CD4-positive, alpha-beta T cell treated with Interleukin-6 at 100 ng/mL for 8 hours (primary cell): Measurements from ENCODE around the gene SLC41A1.

Experiments used
- DNase-seq: peaks from one replicate; pipeline ENCODE4 v3.0.0-alpha.2; 2020; ENCODE audit warnings: mixed read lengths, low spot score

The SLC41A1 gene

DNA sequence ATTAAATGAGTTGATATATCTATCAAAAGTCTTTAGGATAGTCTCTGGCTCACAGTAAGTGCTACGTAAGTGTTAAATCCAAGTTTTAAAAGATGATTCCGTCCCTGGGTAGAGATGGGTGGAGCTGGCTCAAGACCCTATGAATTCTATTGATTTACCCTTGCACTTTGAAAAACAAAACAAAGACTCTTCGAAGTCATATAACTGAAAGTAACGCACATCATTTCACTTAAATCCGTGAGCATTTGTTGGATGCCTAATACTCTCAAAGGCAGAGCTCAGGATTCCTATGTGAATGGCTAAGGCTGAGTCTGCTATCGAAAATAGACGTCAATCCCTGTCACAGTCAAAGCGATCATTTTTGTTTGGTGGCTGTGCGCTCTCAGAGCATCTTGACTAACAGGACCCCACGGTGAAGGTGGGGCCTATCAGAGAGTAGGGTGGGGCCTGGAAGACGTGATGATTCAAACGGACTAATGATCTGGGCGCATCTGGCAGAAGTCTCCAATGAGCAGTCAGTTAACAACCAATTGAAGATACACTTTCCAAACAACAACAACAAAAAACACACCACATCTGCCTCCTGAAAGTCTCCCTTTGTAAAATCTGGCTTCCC lies 61.9 kb downstream of the SLC41A1 start:
- DNase-seq: no peak

DNA sequence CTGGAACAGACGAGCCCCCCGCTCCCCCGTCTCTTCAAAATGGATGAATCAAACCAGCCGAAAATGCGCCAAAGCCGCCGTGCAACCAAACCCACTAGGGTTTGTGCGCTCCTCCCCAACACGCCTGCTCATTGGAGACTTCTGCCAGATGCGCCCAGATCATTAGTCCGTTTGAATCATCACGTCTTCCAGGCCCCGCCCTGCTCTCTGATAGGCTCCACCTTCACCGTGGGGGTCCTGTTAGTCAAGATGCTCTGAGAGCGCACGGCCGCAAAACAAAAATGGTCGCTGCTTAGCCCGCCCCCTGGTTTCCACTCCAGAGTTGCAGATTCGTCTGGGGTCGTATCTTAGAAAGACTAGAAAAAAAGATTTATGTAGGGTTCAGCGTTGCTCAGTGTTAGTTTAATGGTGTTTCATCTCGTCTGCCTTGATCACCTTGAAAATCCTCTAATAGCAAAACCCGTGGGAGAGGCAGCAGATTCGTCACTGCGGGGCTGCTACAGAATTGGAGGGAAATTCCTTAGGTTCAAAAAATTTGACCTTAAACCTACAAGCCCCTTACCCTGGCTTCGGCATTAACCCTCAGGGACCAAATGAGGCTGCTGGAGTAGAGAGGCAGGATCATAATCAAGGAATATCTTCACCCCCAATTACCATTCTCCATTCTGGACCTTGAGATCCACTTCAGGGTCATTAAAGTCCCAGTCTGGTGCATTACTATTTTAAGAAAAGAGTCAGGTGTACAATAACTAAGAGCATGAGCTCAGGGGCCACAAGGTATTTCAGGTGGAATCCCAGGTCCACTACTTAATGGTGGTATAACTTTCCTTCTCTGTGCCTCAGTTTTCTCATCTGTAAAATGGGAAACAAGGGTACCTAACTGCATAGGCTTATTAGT lies 62.6 kb downstream of the SLC41A1 start, which contains the start of gene NUCKS1:
Gene NUCKS1, minus strand, starts transcription at position 45 of the 898 bp plus-strand sequence. CDS start 209 bp downstream, outside the sequence.
- DNase-seq: peak; percentile 98

DNA sequence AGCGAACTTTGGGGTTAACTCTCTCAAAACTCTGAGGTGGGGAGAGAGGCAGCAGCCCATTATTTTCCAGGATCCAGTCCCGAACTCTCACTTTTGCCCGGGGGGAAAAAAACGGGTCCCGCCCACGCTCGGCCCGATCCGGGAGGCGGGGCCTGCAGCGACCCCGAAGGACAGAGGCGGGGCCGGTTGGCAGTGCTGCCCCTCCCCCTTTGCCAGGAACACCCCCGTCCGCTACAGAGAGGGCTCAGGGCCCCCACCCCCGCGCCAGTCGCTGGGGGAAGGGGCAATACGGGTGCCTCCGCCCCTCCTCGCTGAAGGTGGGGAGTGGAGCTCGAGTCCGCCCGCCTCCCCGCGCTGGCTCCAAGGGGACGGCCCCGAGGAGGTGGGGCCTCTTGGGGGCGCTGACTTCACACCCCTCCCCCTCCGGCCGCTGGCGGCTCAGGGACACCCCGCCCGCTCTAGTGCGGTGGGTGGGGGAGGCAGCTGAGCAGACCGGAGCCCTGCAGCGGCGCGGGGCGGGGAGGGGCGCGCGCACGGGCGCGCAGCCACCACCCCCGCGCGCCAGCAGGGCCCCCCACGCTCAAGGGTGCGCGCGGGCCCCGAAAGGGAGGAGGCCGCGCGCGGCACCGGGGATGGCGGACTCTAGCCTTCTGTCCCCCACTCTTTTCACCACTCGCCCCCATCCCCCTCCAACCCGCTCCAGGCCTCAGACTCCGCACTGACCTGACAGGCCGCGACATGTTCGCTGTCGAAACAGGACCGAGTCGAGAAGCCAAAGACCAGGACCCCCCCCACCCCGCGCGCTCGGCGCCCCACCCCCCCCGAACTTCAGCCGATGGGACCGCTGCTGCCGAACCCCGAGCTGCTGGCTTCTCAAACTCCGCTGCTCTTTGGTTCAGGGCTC lies 63.5 kb downstream of the SLC41A1 start:
- peak; percentile 93 for DNase-seq

DNA sequence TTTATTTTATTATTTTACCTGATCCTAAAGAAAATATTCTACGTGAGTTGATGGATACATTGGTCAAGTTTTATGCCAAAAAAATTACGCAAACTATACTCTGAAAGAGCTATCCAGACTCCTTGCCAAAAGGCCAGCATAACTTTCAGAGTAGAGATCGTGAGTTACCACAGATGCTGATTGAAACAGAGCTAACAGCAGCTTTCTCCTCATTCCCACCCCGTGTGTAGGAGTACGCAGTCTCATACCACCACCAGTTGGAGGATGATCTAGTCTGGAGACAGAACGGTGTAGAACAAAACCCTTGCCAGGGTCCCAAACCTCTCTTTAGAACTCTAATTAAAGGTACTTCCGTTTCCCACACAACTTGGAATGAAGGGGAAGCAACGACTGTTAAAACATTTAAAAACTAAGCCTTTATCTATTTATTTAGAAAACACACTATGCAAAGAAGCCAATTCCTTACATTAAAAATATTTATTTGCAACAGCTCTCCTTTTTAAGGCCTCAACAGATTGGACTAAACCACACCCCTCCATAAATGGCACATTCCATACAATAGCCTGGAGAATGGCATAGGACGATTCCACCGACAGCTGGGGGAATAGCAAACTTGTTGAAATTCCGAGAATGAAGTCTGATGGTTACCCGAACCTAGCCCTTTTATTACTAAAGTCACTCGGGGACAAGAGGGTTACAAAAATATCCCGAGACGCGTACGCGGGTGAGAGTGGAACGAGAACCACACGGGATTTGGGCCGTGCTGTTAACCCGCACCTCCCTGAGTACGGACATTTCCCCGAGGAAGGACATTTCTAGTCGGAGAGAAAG lies 64.4 kb downstream of the SLC41A1 start:
- DNase-seq: no peak

DNA sequence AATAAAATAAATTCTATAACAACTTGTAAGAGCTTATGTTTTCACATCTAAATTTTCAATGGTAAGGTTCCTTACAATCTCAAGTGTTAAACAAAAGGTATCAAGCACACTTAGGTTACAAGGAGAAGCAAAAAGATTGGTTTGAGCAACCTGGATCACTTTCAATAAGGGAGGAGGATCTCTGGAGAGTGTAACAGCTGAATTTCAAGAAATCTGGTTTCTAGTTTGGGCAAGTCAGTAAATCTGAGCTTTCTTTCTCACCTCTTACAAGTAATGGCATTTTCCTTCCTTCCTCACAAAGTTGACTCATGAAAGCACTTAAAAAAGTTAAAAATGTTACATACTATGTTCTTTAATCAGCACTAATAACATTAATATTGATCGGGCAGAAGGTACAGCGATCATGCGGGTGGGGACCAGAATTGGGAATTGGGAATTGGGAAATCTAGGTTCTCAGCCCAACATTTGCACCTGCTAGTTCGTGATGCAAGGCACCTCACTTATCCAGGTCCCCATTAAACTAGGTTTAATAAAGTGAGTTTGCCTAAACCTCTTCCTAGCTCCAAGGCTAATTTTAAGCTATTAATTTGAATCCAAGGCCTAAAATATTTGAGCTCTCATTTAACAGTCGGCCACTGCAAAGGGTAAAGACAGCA lies 66.1 kb downstream of the SLC41A1 start:
- no peak for DNase-seq

DNA sequence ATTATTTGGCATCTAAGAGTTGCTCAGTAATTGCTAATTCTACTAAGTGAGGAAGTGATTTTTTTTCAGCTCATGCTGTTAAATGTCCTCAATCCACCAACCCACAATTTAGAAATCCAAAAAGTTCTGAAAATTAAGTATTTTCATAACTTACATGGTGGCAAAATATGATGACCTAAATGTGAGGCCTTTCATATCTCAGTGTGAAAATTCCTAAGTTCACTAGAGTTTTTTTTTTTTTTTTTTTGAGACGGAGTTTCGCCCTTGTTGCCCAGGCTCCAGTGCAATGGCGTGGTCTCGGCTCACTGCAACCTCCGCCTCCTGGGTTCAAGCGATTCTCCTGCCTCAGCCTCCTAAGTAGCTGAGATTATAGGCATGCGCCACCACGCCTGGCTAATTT lies 68.6 kb downstream of the SLC41A1 start:
- no peak for DNase-seq

DNA sequence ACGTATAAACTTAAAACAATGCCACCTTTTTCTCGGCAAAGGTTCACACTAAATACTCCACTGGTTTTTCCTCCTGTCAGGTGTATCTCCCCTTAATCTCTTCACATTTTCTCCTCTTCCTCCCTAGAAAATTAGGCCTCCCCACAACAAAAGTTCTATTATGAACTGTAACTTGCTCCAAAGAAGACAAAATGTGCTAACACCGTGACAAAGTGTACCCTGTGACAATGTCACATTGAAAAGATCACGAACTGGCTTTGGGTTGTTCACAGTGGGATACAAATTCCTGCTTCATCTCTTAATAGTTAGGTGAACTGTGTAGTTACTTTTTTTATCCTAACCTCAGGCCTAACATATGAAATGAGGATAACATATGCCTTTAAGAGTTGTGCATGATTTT lies 69.0 kb downstream of the SLC41A1 start:
- no peak for DNase-seq

DNA sequence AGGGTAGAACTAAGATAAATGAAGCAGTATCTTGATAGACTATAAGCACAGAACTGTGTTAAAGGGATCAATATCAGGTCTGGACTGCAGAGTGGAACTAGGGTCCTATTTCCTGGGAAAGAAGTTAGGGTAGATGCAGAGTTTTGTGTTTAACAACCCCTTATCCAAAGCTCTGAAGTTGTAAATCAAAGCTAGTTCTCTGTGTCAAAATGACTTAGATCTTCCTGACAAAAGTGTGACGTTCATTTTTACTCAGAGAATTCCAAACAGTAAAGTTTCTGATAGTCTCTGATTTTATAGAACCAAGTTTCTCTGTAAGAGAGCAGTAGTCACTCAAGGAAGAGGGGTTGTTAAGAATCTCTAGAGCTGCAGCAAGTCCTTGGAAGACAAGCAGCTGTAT lies 71.3 kb downstream of the SLC41A1 start:
- DNase-seq: no peak

DNA sequence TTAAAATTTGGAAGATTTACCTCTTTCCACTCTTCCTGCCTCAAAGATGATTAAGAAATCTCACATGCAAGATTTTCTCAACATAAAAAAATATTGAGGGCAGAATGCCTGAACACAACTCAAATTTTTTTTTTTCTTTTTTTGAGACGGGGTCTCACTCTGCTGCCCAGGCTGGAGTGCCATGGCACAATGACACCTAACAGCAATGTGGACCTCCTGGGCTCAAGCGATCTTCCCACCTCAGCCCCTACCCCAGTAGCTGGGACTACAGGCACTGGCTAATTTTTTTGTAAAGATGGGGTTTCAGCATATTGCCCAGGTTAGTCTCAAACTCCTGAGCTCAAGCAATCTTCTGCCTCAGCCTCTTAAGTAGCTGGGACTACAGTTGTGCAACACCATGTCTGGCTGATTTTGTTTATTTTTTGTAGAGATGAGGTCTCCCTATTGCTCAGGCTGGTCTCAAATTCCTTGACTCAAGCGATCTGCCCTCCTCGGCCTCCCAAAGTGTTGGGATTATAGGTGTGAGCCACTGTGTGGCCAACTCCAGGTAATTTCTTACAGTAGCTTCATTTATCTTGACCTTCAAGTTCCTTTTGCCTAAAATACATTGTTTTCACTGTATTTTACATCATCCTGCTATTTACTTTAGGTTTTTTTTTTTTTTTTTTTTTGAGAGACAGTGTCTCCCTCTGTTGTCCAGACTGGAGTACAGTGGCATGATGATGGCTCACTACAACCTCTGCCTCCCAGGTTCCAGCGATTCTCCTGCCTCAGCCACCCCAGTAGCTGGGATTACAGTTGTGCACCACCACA lies 73.4 kb downstream of the SLC41A1 start:
- DNase-seq: no peak
